GM21786 (cell line): ENCODE results near the gene MRPS33.
"Not testable (repeated sequence)": the region's sequence is repeated elsewhere in the genome, so short reads cannot be mapped to it uniquely, and the experiment has no call there.

Experiments
- ATAC-seq: cut with Tn5 transposase; IDR thresholded peaks from one replicate; pipeline ENCODE4 v1.9.1; 2021; ENCODE audit not compliant: unreplicated experiment

The MRPS33 gene

DNA sequence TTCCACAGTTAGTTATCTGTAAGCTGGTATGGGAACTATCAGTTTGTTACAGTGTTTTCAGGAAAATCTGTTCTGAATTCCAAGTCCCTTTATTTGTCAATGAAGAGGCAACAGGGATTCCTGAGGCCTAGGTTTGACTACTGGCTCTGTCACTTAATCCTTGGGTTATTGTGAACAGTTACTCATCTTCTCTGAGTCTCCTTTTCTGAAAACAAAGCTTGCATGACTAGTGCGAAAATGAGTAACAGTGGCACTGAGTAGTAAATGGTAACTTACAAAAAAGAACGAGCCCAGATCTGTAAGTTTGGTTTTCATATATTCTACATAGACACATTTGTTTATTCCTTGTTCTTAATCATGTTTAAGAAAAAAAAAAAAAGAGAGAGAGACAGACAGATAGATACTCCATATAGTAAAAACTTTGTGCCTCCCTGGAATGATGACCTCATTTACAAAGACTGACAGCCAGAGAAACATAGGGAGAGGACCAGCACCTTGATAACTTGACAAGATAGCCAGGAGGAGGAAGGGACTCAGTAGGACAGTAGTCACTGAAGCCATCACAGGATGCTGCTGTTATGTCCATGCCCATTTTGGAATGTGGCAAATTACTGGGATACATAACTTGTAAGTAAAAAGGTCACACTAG lies 1.9 kb downstream of the MRPS33 start:
- no peak for ATAC-seq

DNA sequence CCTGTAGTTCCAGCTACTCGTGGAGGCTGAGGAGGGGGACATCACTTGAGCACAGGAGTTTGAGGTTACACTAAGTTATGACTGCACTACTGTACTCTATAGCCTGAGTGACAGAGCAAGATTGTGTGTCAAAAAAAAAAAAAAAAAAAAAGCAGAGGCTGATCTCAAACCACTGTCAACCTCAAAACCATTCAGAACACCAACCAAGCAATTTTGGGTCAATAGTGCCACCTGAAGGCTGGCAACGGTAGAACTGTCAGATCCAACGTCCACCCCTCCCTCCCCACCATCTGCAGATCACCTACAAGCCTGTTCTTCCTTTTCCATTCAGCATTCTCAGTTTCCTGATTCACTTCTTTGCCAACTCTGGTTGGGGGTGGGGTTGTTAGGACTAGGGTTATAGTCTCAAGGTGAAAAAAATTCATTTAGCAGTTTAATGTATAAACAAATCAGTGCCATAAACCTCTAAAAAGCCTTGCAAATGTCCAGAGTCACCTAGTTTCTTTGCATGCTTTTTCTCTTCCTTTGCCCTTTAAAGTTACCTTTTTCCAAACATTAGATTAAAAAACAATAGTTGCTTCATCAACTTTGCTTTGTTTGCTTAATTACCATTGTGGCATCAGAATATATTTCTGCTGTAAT lies 2.6 kb downstream of the MRPS33 start:
- ATAC-seq, result peak; percentile 25

DNA sequence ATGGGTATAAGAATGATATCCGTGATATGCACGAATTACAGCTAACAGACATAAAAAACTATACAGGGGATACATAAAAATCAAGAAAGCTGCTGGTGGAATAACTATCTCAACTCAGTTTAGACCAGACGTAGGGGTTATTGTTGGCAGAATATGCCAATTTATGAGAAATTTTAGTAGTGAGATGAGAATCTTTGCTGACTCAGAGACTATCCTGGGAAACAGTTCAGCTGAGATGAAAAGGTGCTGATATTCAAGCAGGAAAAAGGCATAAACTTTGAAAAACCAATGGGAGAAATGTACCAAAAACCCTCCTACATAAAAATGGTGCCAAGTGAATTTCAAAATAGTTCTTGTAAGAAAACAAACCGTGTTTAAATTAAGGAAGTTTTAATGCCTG lies 3.3 kb downstream of the MRPS33 start:
- no peak for ATAC-seq

DNA sequence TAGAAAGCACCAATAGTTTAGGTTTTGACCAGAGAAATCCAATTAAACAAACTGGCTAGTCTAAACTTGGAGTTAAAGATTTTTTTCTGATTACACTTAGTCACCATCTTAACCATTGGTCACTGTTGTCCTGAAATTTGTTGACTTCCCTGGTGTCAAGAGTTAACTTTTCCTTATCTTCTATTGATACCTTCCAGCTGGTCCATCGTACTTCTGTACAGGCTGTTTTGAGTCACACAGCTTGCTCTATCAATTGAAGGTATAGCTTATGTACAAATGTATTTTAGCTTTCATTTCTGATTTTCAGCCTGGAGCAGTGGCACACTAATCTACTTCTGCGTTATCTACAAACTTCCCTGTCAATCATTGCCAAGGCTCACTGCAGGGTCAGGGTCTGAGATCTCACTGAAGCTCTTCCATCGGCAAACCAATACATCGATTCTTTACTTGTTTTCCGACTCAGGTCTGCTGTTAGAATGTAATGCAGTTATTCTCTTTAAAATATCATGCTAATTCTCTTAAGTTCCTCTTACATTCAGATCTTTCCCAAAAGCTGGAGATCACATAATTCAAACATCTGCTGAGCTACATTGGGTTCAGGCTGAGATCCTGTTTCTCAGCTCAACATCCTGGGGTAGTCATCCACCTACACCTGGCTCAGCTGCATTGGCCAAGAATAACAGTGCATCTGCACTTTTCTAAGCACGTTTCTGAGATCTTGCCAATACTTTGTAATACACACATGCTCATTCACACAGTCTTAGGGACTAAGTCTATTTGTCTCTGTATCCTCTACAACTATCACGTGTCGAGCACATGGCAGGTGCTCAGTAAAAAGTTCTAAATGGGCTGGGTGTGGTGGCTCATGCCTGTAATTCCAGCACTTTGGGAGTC lies 11.3 kb downstream of the MRPS33 start:
- no peak for ATAC-seq

DNA sequence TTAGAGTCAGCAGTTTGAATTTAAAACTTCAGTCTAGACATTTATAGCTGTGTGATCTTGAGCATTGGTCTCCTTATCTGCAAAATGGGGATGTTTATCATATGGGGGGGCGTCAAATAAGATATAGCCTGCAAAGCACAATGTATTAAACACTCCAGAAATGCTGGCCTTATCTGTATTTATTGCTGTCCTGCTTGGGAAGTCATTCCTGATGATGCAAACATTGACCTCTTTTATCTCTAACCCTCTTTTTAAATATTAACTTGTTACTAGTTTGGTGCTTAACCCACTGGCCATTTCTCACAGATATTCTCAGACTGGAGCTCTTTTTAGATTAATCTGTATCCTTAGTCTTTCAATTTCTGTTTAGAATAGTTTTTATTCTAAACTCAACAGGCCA lies 13.2 kb downstream of the MRPS33 start:
- no peak for ATAC-seq

DNA sequence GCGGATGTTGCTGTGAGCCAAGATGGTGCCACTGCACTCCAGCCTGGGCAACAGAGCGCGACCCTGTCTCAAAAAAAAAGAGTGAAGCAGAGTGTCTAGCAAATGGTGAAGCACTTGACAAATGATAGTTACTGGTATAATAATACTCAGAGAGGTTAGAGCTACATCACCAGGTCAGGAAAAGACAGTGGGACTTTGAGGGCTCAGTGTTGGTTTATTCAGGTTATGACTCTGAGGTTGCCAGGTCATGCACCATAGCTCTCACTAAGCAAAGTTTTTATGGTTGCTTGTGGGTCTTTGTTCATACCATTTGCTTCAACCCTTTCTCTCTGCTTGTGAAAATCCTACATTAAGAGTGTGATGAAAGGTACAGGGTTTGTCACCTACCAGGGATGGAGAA lies 13.6 kb downstream of the MRPS33 start:
- no peak for ATAC-seq

DNA sequence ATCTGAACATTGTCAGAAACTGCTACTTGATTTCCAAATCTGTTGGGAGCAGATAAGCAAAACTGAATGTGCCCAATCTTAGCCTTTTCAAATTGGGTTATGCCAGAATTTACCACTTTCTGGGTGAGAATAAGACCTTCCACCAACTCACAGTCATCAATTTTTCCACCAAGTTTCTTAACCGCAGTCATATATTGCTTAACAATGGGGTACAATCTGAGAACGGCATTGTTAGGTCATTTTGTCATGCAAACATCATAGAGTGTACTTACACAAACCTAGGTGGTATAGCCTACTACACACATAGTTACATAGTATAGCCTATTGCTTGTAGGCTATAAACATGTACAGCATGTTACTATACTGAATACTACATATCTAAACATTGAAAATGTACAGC lies 16.0 kb downstream of the MRPS33 start:
- ATAC-seq, result no peak

DNA sequence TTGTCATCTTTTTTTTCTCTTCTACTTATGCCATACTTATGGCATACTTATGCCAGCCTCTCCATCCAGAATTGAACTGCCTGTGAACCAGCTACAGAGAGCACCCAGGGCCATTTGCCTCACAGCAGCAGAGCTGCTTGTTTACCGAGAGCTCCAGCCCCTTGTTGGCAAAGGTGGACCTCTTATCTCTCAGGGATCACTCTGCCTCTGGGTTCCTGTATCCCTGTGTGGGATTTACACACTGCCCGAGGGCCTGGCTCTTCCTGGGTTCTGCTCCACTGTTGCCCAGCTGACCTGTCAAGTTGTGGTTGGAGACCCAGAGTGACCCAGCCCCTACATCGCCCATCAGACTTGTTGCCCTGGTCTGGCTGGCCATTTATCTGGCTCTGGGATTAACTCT lies 22.3 kb downstream of the MRPS33 start:
- no peak for ATAC-seq

DNA sequence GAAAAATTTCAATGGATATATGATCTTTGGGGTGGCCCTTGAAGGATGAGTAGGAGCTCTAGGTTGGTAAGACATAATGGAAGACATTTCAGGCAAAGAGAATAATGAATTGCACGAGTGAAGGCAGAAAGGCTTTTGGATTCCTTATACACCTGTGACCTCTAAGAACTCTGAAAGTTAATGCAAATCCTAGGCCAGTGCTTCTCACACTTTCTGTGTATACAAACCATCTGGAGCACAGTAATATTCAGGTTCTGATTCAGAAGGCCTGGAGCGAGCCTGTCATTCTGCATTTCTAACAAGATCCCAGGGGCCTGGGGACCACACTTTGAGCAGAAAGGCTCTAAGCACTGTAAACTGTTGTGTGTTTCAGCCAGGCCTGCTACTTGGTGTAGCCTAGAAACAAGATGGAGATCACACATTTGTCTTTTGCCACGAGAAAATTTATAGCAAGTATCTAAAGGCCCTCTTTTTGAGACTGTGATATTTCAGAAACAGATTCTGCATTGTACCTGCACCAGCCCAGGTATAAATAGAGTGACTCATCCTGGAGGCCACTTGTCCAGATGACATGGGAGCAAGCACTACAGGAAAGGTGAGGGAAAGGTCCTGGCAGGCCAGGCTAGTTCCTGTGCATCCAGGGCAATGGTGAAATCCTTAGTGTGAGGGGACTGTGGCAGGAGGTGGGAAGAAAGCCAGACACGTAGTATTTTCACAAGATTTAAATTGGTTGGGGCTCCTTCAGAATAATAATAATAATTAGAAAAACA lies 24.4 kb downstream of the MRPS33 start:
- ATAC-seq, result no peak

DNA sequence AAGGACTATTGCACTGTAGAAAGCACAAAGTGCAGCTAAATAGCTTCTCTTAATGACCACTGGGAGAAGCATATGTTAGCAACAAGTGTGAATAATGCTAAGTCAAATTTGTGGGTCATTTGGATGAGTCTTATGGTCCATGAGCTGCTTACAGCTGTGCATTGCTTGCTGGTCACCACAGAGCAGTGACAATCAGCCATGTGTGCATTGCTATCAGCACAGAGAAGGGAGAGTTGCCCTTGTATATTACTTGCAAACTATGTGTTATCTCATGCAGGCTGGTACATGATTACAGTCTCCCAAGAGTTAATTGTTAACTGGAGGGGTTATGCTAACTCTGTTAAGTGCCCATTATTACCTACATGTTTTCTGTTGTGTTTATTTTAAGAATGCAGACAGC lies 25.7 kb downstream of the MRPS33 start:
- peak; percentile 75 for ATAC-seq

DNA sequence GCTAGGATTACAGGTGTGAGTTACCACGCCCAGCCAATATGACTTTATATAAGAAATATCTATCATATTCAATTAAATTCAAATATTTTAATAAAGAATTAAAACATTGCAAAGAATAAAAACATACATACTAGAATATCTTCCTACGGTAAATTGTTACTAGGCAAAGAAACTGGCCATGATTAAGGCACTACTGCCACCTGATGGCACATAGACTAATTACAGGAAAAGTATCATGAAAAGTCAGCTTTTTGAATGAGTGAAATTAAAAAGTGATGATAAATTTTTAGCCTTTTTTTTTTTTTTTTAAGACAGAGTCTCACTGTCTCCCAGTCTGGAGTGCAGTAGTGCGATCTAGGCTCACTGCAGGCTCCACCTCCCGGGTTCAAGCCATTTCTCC lies 30.9 kb downstream of the MRPS33 start:
- ATAC-seq, result no peak

DNA sequence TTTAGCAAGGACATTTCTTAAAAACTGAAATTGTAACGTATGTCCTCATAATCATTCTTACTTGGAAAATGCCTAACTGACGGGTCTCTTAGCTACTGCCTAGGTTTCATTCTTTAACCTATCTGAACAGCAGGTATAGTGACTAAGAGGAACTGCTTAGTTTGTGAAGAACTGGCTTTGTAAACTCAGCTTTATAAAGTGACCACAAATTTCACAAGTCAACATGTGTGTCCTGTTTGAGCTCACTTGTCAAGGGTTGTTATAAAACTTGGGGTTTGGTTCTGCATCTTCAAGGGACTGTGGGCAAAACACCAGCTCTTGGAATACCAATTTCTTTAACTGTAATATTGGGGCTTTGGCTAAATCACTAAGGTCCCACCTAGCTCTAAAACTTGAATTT lies 32.2 kb downstream of the MRPS33 start:
- ATAC-seq, result no peak

DNA sequence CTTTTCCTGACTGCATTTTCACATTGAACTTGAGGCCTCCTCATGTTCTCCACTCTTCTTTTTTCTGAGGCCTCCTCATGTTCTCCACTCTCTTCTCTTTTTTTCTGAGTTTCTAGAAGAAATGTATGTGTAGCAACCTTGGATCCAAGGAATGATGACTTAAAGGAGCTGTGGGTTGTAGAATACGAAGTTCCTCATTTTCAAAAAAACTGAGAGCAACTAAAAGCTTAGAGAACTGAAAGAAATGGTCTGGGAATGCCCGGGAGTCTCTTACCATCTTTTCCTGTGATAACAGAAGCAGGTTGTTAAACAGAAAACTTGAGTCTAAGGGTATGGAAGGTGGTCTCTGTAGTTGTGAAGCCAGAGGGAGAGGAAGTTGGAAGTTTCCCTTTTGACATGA lies 32.8 kb downstream of the MRPS33 start:
- ATAC-seq, result no peak

DNA sequence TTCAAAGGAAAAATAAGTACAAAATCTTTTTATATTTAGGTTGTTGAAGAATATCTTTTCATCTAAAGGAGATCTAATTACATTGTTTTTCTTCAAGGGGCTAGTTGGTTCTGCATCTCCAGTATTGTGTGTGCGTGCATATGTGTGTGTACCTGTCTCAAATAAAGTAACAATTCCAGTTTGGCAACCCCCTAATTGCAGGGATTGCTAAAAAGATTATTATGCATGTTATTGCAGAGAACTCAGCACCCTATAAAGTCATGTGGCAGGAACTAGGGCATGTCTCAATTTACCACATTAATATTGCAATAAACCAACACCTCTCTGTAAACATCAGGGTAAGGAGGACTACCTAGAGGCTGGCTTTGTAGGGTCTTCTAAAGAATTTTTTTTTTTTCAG lies 37.0 kb downstream of the MRPS33 start:
- ATAC-seq, result no peak

DNA sequence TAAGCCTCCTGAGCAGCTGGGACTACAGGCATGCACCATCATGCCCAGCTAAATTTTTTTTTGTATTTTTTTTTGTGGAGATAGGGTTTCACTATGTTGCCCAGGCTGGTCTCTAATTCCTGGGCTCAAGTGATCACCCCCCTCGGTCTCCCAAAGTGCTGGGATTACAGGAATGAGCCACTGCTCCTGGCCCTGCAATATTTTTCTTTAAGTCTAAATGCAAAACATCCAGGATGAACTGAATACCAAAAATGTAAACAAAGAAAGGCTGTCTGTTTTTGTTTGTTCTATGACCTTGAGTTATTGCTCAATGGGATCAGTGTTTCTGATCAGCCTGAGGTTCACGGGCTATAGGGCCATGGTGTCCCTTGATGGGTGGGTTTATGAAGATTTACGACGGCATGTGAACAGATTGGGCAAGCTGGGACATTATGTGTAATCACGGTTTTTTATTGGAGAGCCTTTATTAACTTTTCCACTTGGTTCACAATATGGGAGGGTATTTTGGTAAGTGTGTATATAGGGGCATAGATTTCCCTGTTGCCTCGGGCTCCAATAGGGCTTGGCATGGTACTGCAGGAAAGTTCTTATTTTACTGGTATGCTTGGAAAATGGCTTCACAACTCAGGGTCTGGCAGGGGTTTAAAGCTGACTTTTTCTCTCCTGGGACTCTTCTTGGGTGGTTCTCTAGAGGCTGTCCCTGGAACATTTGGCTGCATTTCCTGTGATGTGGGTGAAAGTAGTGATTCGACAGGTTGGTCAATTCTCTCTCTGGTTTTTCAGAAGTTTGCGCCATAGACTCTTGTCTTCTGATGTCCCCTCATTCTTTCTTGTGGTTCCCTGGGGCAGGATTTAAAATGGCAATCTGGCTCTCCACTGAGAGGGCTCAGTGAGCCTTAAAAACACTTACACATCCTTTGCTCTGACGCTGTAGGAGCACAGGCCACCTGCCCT lies 41.6 kb downstream of the MRPS33 start:
- ATAC-seq, result no peak

DNA sequence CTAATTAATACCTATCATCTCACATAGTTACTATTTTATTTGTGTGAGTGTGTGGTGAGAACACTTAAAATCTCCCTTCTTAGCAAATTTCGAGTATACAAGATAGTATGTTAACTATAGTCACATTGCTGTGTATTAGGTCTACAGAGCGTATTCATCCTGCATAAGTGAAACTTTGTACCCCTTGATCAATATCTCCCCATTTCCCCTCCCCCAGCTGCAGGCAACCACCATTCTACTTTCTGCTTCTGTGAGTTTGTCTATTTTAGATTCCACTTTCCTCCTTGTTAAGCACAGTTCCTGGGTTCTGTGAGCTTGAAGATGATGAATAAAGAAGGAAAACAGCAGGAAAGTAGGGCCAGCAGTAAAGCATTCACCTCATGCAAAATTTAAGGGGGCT lies 42.4 kb downstream of the MRPS33 start:
- no peak for ATAC-seq

DNA sequence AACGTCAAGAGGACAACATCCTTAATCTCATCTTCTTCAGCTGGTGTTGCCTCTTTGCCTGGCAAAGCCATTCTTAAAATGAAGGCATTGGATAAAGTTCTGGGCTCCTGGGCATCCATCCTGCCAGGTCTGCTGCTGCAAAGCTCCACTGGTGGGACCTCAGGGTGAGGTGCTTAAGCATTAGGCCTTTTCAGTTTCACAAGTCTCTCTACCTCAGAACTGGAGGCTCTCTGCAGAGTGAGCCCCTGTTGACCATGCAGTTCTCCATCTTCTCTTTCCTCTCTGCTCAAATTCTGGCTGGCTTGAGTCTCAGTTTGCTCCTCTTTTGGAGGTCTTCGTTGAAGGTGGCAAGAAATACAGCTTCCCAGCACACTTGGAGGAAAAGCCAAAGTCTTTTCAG lies 47.3 kb downstream of the MRPS33 start:
- ATAC-seq, result no peak

DNA sequence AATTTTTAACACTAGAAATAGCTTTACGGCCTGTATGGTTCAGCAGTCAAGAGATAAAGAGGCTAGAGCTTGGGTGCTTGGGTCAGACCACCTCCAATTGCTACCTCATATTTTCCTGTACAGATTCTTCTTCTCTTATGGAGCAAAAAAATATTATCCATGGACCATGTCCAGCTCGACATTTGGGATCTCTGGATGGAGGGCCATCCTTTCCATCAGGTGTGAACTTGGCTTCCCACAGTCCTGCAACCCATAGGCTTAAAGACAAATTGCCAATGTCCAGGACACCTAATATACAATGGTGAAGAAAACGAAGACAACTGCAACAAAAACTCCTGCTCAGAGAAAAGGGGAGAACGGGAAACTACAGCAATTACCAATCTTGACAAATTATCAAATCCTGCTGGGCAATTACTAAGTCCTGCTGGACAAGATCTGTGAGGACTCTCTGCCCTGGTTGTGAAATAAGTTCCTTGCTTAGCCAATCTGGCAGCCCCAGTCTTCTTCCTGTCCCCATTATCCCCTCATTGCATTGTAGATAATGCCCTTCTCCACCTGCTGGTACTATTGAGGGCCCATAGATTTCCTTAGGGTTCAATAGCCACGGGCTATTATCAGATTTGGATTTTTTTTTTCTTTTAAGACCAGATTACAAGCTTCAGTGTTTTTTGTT lies 48.1 kb downstream of the MRPS33 start:
- ATAC-seq, result no peak

DNA sequence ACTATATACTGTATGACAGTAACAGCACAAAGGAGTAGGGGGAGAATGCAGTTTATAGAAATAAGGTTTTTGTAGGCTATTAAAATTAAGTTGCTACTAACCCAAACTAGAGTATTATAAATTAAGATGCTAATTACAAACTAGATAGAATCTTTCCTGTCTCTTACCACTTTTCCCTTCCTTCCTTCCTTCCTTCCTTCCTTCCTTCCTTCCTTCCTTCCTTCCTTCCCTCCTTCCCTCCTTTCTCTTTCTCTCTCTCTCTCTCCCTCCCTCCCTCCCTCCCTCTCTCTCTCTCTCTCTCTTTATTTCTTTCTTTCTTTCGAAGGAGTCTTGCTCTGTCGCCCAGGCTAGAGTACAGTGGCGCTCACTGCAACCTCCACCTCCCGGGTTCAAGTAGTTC lies 53.6 kb downstream of the MRPS33 start:
- ATAC-seq, result no peak

DNA sequence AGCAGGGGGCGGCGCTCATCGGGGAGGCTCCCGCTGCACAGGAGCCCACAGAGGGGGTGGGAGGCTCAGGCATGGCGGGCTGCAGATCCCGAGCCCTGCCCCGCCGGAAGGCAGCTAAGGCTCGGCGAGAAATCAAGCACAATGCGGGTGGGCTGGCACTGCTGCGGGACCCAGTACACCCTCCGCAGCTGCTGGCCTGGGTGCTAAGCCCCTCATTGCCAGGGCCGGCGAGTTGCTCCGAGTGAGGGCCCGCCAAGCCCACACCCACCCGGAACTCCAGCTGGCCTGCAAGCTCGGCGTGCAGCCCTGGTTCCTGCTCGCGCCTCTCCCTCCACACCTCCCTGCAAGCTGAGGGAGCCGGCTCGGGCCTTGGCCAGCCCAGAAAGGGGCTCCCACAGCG lies 57.8 kb downstream of the MRPS33 start:
- not testable (repeated sequence) for ATAC-seq
